H9 (cell line): ENCODE data around the gene NIFK. TPM values are rescaled to one million over a fixed set of nuclear protein-coding genes. Genes with fewer than 3 reads are reported as not detected.

Experiments used
- DNase-seq: peaks from one replicate; pipeline ENCODE4 v3.0.0-alpha.2; 2017
- H2AFZ ChIP-seq: one replicate; pipeline ENCODE4 v1.6.1; 2013; ENCODE audit warnings: mild to moderate bottlenecking, low read length, control low read depth, moderate library complexity
- H2AK5ac ChIP-seq: 2 replicates; pipeline ENCODE4 v1.6.1; 2013; ENCODE audit warnings: low read length, control low read depth, mixed read lengths; ENCODE audit not compliant: insufficient read length
- H2BK120ac ChIP-seq: one replicate; pipeline ENCODE4 v1.6.1; 2013; ENCODE audit warnings: low read depth, mild to moderate bottlenecking, low read length, control low read depth, inconsistent platforms; ENCODE audit not compliant: poor library complexity, severe bottlenecking
- H2BK12ac ChIP-seq: 2 replicates; pipeline ENCODE4 v1.6.1; 2013; ENCODE audit warnings: low read length, control low read depth, mixed read lengths, low read depth; ENCODE audit not compliant: insufficient read length
- H2BK15ac ChIP-seq: 2 replicates; pipeline ENCODE4 v1.6.1; 2013; ENCODE audit warnings: low read depth, low read length, control low read depth
- H2BK20ac ChIP-seq: one replicate; pipeline ENCODE4 v1.6.1; 2013; ENCODE audit warnings: low read depth, mild to moderate bottlenecking, low read length, control low read depth, inconsistent platforms; ENCODE audit not compliant: poor library complexity, severe bottlenecking
- H2BK5ac ChIP-seq: 2 replicates; pipeline ENCODE4 v1.6.1; 2013; ENCODE audit warnings: low read length, control low read depth, mixed read lengths; ENCODE audit not compliant: insufficient read length
- H3K14ac ChIP-seq: 2 replicates; pipeline ENCODE4 v1.6.1; 2013; ENCODE audit warnings: low read length, control low read depth; ENCODE audit not compliant: insufficient read depth
- H3K18ac ChIP-seq: 2 replicates; pipeline ENCODE4 v1.6.1; 2013; ENCODE audit warnings: low read depth, mild to moderate bottlenecking, mixed read lengths, low read length, control low read depth; ENCODE audit not compliant: insufficient read length
- H3K23ac ChIP-seq: 2 replicates; pipeline ENCODE4 v1.6.1; 2013; ENCODE audit warnings: low read length, control low read depth, mixed read lengths, low read depth; ENCODE audit not compliant: insufficient read length
- H3K23me2 ChIP-seq: 2 replicates; pipeline ENCODE4 v1.6.1; 2013; ENCODE audit warnings: low read depth, mild to moderate bottlenecking, mixed read lengths, low read length, control low read depth; ENCODE audit not compliant: insufficient read length, poor library complexity, severe bottlenecking
- H3K27ac ChIP-seq: 2 replicates; pipeline ENCODE4 v1.5.1; 2013; ENCODE audit warnings: low read length, control low read depth, mixed read lengths, low read depth; ENCODE audit not compliant: insufficient read length
- H3K27me3 ChIP-seq: 2 replicates; pipeline ENCODE4 v1.6.1; 2013; ENCODE audit warnings: low read length, control low read depth, inconsistent platforms; ENCODE audit not compliant: insufficient read depth
- H3K4ac ChIP-seq: 2 replicates; pipeline ENCODE4 v1.6.1; 2013; ENCODE audit warnings: low read depth, mild to moderate bottlenecking, control low read depth, inconsistent platforms, low read length, moderate library complexity
- H3K4me1 ChIP-seq: 2 replicates; pipeline ENCODE4 v1.6.1; 2013; ENCODE audit warnings: low read length, control low read depth, inconsistent platforms; ENCODE audit not compliant: insufficient read depth
- H3K4me2 ChIP-seq: 2 replicates; pipeline ENCODE4 v1.6.1; 2013; ENCODE audit warnings: low read length, control low read depth, mixed read lengths; ENCODE audit not compliant: insufficient read length, insufficient read depth
- H3K56ac ChIP-seq: 2 replicates; pipeline ENCODE4 v1.6.1; 2013; ENCODE audit warnings: low read depth, mild to moderate bottlenecking, mixed read lengths, low read length, control low read depth; ENCODE audit not compliant: insufficient read length
- H3K79me1 ChIP-seq: 2 replicates; pipeline ENCODE4 v1.6.1; 2013; ENCODE audit warnings: low read depth, mild to moderate bottlenecking, moderate library complexity, low read length, control low read depth, inconsistent platforms; ENCODE audit not compliant: insufficient read depth, poor library complexity, severe bottlenecking
- H3K79me2 ChIP-seq: 2 replicates; pipeline ENCODE4 v1.6.1; 2013; ENCODE audit warnings: low read length, control low read depth, inconsistent platforms; ENCODE audit not compliant: insufficient read depth
- H3K9ac ChIP-seq: 2 replicates; pipeline ENCODE4 v1.6.1; 2013; ENCODE audit warnings: low read length, control low read depth, mixed read lengths; ENCODE audit not compliant: insufficient read length; ENCODE audit errors: extremely low read depth
- H3K9me3 ChIP-seq: one replicate; pipeline ENCODE4 v1.6.1; 2013; ENCODE audit warnings: low read depth, low read length, inconsistent platforms; ENCODE audit not compliant: control insufficient read depth
- H3T11ph ChIP-seq: one replicate; pipeline ENCODE4 v1.6.1; 2013; ENCODE audit warnings: mild to moderate bottlenecking, low read length, control low read depth, inconsistent platforms
- H4K20me1 ChIP-seq: one replicate; pipeline ENCODE4 v1.6.1; 2013; ENCODE audit not compliant: control insufficient read depth, insufficient read length, insufficient read depth
- H4K5ac ChIP-seq: 2 replicates; pipeline ENCODE4 v1.6.1; 2013; ENCODE audit warnings: low read depth, mild to moderate bottlenecking, mixed read lengths, low read length, control low read depth; ENCODE audit not compliant: insufficient read length
- H4K8ac ChIP-seq: replicated peaks from 2 replicates; pipeline ENCODE4 v1.6.1; 2013; ENCODE audit warnings: low read length, control low read depth, mixed read lengths, low read depth; ENCODE audit not compliant: insufficient read length
- H4K91ac ChIP-seq: 2 replicates; pipeline ENCODE4 v1.6.1; 2013; ENCODE audit warnings: low read depth, mild to moderate bottlenecking, moderate library complexity, mixed read lengths, low read length, control low read depth; ENCODE audit not compliant: insufficient read length
- H3K27ac Mint-ChIP-seq, 3 experiments: 2 replicates in 2 of 3; 3 replicates in 1 of 3; pipeline ENCODE4 v1.8.0; 2020 to 2021; ENCODE audit warnings: mixed read lengths in 3 of 3, mild to moderate bottlenecking in 1 of 3, moderate library complexity in 1 of 3
- H3K27me3 Mint-ChIP-seq: 2 replicates; pipeline ENCODE4 v1.8.0; 2021; ENCODE audit warnings: low read depth, mild to moderate bottlenecking, moderate library complexity, mixed read lengths
- H3K36me3 Mint-ChIP-seq, 3 experiments: 2 replicates in 2 of 3; 3 replicates in 1 of 3; pipeline ENCODE4 v1.8.0; 2020 to 2021; ENCODE audit warnings: low read depth in 3 of 3, mixed read lengths in 3 of 3; ENCODE audit not compliant: insufficient read depth in 1 of 3
- H3K4me1 Mint-ChIP-seq, 2 experiments: 2 replicates each; pipeline ENCODE4 v1.8.0; 2020; ENCODE audit warnings: mixed read lengths in 2 of 2
- H3K4me3 Mint-ChIP-seq, 2 experiments: 2 replicates in 1 of 2; 3 replicates in 1 of 2; pipeline ENCODE4 v1.8.0; 2020 to 2021; ENCODE audit warnings: mild to moderate bottlenecking in 2 of 2, mixed read lengths in 2 of 2, moderate library complexity in 1 of 2
- H3K9me3 Mint-ChIP-seq, 2 experiments: 2 replicates in 1 of 2; 3 replicates in 1 of 2; pipeline ENCODE4 v1.8.0; 2020; ENCODE audit warnings: mild to moderate bottlenecking in 2 of 2, mixed read lengths in 2 of 2, moderate library complexity in 1 of 2
- CTCF ChIP-seq: fragments of 200-600 bp; sonication (generic); conservative IDR thresholded peaks from 3 replicates; pipeline ENCODE4 v1.8.0; 2021; ENCODE audit warnings: antibody characterized with exemption, mild to moderate bottlenecking
- WGBS: extraction: QIAGEN DNeasy Blood & Tissue Kit; methylation state at CpG from one replicate; pipeline ENCODE4 v1.1.7; 2013; ENCODE audit warnings: missing lambda C conversion rate, low lambda C conversion rate, mixed read lengths; ENCODE audit not compliant: insufficient read length; ENCODE audit errors: extremely low coverage; 5-methylcytosine and 5-hydroxymethylcytosine counted together
- total RNA-seq: library from RNA; stranded (reverse); gene quantifications from 2 replicates; pipeline ENCODE4 v1.2.1, GENCODE V29; 2021

Gene NIFK
- total RNA-seq, 1 experiment from 2014 or later = 180 TPM

- no CpG with 5 or more reads among the region's 2 CpGs for WGBS
- H3K27ac Mint-ChIP-seq = no peak overlapping the region
These were observed 46.5 kb upstream of the NIFK start for GRCh38 chr2:121783180-121783579.

More at GRCh38 chr2:121783180-121783579, 46.5 kb upstream of the NIFK start:
- Histone ChIP-seq H3K14ac (no peak overlapping the region), H3T11ph (no peak overlapping the region), H3K23ac (no peak overlapping the region), H3K4ac (no peak overlapping the region), H3K23me2 (no peaks in the 10 kb centered on the region), H2BK20ac (no peak overlapping the region), H2BK12ac (no peak overlapping the region), H3K27me3 (no peaks in the 10 kb centered on the region), H3K79me2 (no peaks in the 10 kb centered on the region), H2BK5ac (no peak overlapping the region), H3K4me2 (no peak overlapping the region), H2BK15ac (no peak overlapping the region), H4K91ac (no peak overlapping the region), H3K56ac (no peak overlapping the region), H3K27ac (no peak overlapping the region), H2AK5ac (no peak overlapping the region), H4K5ac (no peak overlapping the region), H4K20me1 (no peaks in the 10 kb centered on the region), H2AFZ (no peak overlapping the region), H4K8ac (no peak overlapping the region), H3K9ac (no peak overlapping the region), H3K4me1 (peaks cover 3% of the 10 kb centered on the region; the same call in 1 of the 2 replicates), H3K9me3 (no peaks in the 10 kb centered on the region), H2BK120ac (no peak overlapping the region), H3K18ac (no peak overlapping the region), H3K79me1 (no peaks in the 10 kb centered on the region)
- no peak for DNase-seq
- Mint-ChIP-seq H3K36me3 (no peaks in the 10 kb centered on the region; a peak in 1 of 7 replicates), H3K9me3 (peaks cover under 1 to 1% of the 10 kb centered on the region in 2 experiments; a peak in 1 of 5 replicates), H3K27me3 (peaks cover 2% of the 10 kb centered on the region), H3K4me3 (no peak overlapping the region), H3K4me1 (peaks cover 6% of the 10 kb centered on the region in 2 experiments)
- TF ChIP-seq CTCF = no peak
